H1 (cell line): Measurements from ENCODE around the gene CHST3. TPM values are rescaled to one million over a fixed set of nuclear protein-coding genes. Genes with fewer than 3 reads are reported as not detected.

Experiments used
- CTCF ChIA-PET: fragments of 300-600 bp; sonication (Branson Sonifier 250); formaldehyde crosslinking; loops from one replicate; lab custom pipeline; 2021; ENCODE audit not compliant: partially characterized antibody; lab: Charles Lee
- POLR2A ChIA-PET: fragments of 300-600 bp; sonication (Branson Sonifier 250); formaldehyde crosslinking; loops from one replicate; lab custom pipeline; 2021; ENCODE audit warnings: inconsistent platforms; ENCODE audit not compliant: partially characterized antibody; lab: Charles Lee
- DNase-seq, 2 experiments: peaks; one replicate each; pipeline versions ENCODE4 v3.0.0 to v3.0.0-alpha.2; 2010 to 2022; ENCODE audit warnings: low spot score in 2 of 2, low read depth in 1 of 2, mixed read lengths in 1 of 2
- FAIRE-seq: peaks from 2 replicates; lab custom pipeline; 2011; peaks lifted over from hg19 to GRCh38; lab: Jason Lieb, UNC
- H2AFZ ChIP-seq: 2 replicates; pipeline ENCODE4 v1.8.1; 2012; ENCODE audit warnings: low read length, inconsistent platforms
- H2AK5ac ChIP-seq: 2 replicates; pipeline ENCODE4 v1.6.1; 2013; ENCODE audit warnings: low read depth, low read length
- H2BK120ac ChIP-seq: replicated peaks from 2 replicates; pipeline ENCODE3; 2013; ENCODE audit warnings: low read depth, low read length, inconsistent platforms
- H2BK12ac ChIP-seq: 2 replicates; pipeline ENCODE4 v1.6.1; 2013; ENCODE audit warnings: low read depth, low read length
- H2BK15ac ChIP-seq: 2 replicates; pipeline ENCODE4 v1.6.1; 2013; ENCODE audit warnings: low read length
- H2BK20ac ChIP-seq: 2 replicates; pipeline ENCODE4 v1.6.1; 2013; ENCODE audit warnings: low read length
- H2BK5ac ChIP-seq: 2 replicates; pipeline ENCODE4 v1.6.1; 2013; ENCODE audit warnings: low read depth, low read length
- H3K14ac ChIP-seq: 2 replicates; pipeline ENCODE4 v1.6.1; 2013; ENCODE audit warnings: inconsistent platforms; ENCODE audit not compliant: insufficient read length
- H3K18ac ChIP-seq: 2 replicates; pipeline ENCODE4 v1.6.1; 2013; ENCODE audit warnings: low read length; ENCODE audit errors: extremely low read depth
- H3K23ac ChIP-seq: 2 replicates; pipeline ENCODE4 v1.6.1; 2013; ENCODE audit warnings: inconsistent platforms; ENCODE audit not compliant: insufficient read length
- H3K23me2 ChIP-seq: 2 replicates; pipeline ENCODE4 v1.6.1; 2013; ENCODE audit warnings: low read depth, low read length
- H3K27ac ChIP-seq: 2 replicates; pipeline ENCODE4 v1.6.1; 2011; ENCODE audit warnings: low read depth, low read length, inconsistent platforms
- H3K27me3 ChIP-seq, 4 experiments: replicated peaks in 1 of 4; 1 replicate in 1 of 4; 2 replicates in 3 of 4; pipeline versions ENCODE4 v1.6.1 to v1.8.1; 2011 to 2013; ENCODE audit warnings: low read length in 3 of 4, mild to moderate bottlenecking in 3 of 4, inconsistent platforms in 2 of 4, mixed read lengths in 2 of 4, moderate library complexity in 1 of 4; ENCODE audit not compliant: control insufficient read depth in 3 of 4, insufficient read depth in 3 of 4; ENCODE audit errors: extremely low read depth in 1 of 4
- H3K36me3 ChIP-seq, 4 experiments: 2 replicates each; pipeline versions ENCODE4 v1.6.1 to v1.8.1; 2011 to 2013; ENCODE audit warnings: mild to moderate bottlenecking in 4 of 4, low read length in 3 of 4, moderate library complexity in 2 of 4, control low read depth in 1 of 4, inconsistent platforms in 1 of 4; ENCODE audit not compliant: insufficient read depth in 4 of 4, control insufficient read depth in 2 of 4
- H3K4ac ChIP-seq: replicated peaks from 2 replicates; pipeline ENCODE3; 2013; ENCODE audit warnings: low read length, low read depth, mixed read lengths, inconsistent platforms; ENCODE audit not compliant: insufficient read length
- H3K4me1 ChIP-seq, 4 experiments: replicated peaks in 1 of 4; 1 replicate in 1 of 4; 2 replicates in 3 of 4; pipeline versions ENCODE4 v1.6.1 to v1.8.1; 2011 to 2013; ENCODE audit warnings: low read length in 3 of 4, inconsistent platforms in 2 of 4, mixed read lengths in 1 of 4; ENCODE audit not compliant: insufficient read depth in 4 of 4, control insufficient read depth in 3 of 4
- H3K4me2 ChIP-seq, 2 experiments: 2 replicates each; pipeline versions ENCODE4 v1.6.1 to v1.8.1; 2011 to 2013; ENCODE audit warnings: low read depth in 2 of 2, low read length in 2 of 2, control low read depth in 1 of 2, inconsistent platforms in 1 of 2, mild to moderate bottlenecking in 1 of 2; ENCODE audit not compliant: insufficient read depth in 1 of 2
- H3K4me3 ChIP-seq, 4 experiments: fragments of 200-600, 300-600 bp in 1 of 4; sonication (generic), shearing (Covaris generic), sonication (Bioruptor Twin) in 1 of 4; 2 replicates each; pipeline versions ENCODE4 v1.5.1 to v1.8.1; 2011 to 2016; ENCODE audit warnings: low read length in 4 of 4, low read depth in 3 of 4, control low read depth in 2 of 4, inconsistent platforms in 2 of 4, mild to moderate bottlenecking in 2 of 4, mixed read lengths in 1 of 4, moderate library complexity in 1 of 4; ENCODE audit not compliant: insufficient read depth in 2 of 4; ENCODE audit errors: extremely low read depth in 1 of 4
- H3K56ac ChIP-seq: replicated peaks from 2 replicates; pipeline ENCODE3; 2013; ENCODE audit warnings: low read depth, mild to moderate bottlenecking, mixed read lengths, low read length, inconsistent platforms; ENCODE audit not compliant: insufficient read length
- H3K79me1 ChIP-seq: 2 replicates; pipeline ENCODE4 v1.6.1; 2013; ENCODE audit warnings: low read depth, low read length, control low read depth
- H3K79me2 ChIP-seq, 2 experiments: 2 replicates each; pipeline versions ENCODE4 v1.6.1 to v1.8.1; 2012 to 2013; ENCODE audit warnings: low read length in 2 of 2, mild to moderate bottlenecking in 2 of 2, inconsistent platforms in 1 of 2; ENCODE audit not compliant: insufficient read depth in 2 of 2, control insufficient read depth in 1 of 2
- H3K9ac ChIP-seq, 4 experiments: replicated peaks in 1 of 4; 1 replicate in 1 of 4; 2 replicates in 3 of 4; pipeline versions ENCODE4 v1.6.1 to v1.8.1; 2011 to 2013; ENCODE audit warnings: low read depth in 3 of 4, low read length in 3 of 4, control low read depth in 2 of 4, mild to moderate bottlenecking in 2 of 4, moderate library complexity in 2 of 4, inconsistent platforms in 1 of 4; ENCODE audit errors: extremely low read depth in 1 of 4
- H3K9me3 ChIP-seq, 2 experiments: 2 replicates each; pipeline versions ENCODE4 v1.6.1 to v1.8.1; 2012 to 2013; ENCODE audit warnings: mild to moderate bottlenecking in 2 of 2, moderate library complexity in 2 of 2, control low read depth in 1 of 2, inconsistent platforms in 1 of 2, low read depth in 1 of 2, low read length in 1 of 2, mixed read lengths in 1 of 2; ENCODE audit not compliant: insufficient read depth in 2 of 2
- H4K20me1 ChIP-seq, 2 experiments: replicated peaks in 1 of 2; 2 replicates each; pipeline versions ENCODE3 to v1.8.1; 2011 to 2013; ENCODE audit warnings: inconsistent platforms in 2 of 2, low read length in 2 of 2, mild to moderate bottlenecking in 1 of 2; ENCODE audit not compliant: insufficient read depth in 2 of 2, control insufficient read depth in 1 of 2
- H4K5ac ChIP-seq: 2 replicates; pipeline ENCODE4 v1.6.1; 2013; ENCODE audit warnings: low read length, low read depth, mixed read lengths, inconsistent platforms; ENCODE audit not compliant: insufficient read length
- H4K8ac ChIP-seq: 2 replicates; pipeline ENCODE4 v1.8.0; 2013; ENCODE audit warnings: mild to moderate bottlenecking, moderate library complexity, low read length, inconsistent platforms; ENCODE audit not compliant: insufficient read depth; ENCODE audit errors: extremely low read depth
- H4K91ac ChIP-seq: replicated peaks from 2 replicates; pipeline ENCODE3; 2013; ENCODE audit warnings: low read length, mixed read lengths, inconsistent platforms; ENCODE audit not compliant: insufficient read length
- WGBS, 2 experiments: shearing (Covaris generic) in 1 of 2; methylation state at CpG; one replicate each; pipeline versions ENCODE4 v1.1.6 to v1.1.7; 2013 to 2015; ENCODE audit warnings: low lambda C conversion rate in 2 of 2, mixed read lengths in 2 of 2, inconsistent platforms in 1 of 2, low coverage in 1 of 2, missing lambda C conversion rate in 1 of 2; ENCODE audit not compliant: insufficient replicate concordance in 2 of 2, insufficient coverage in 1 of 2, insufficient read length in 1 of 2; ENCODE audit errors: extremely low coverage in 1 of 2, missing lambda C conversion rate in 1 of 2; 5-methylcytosine and 5-hydroxymethylcytosine counted together
- polyA plus RNA-seq, 7 experiments: library from polyadenylated mRNA; depleted of rRNA in 3 of 7; stranded (reverse) in 5 of 7; unstranded in 2 of 7; fragments of >200 nt in 5 of 7; fragments of 200-250 nt in 2 of 7; gene quantifications; 1 replicate in 5 of 7; 2 replicates in 1 of 7; 4 replicates in 1 of 7; pipeline versions ENCODE4 v1.2.1 to v1.2.3, GENCODE V29; 2011 to 2013; ENCODE audit warnings: missing spikeins in 2 of 7, mixed read lengths in 2 of 7
- total RNA-seq: library from RNA; stranded (reverse); fragmentation: NEBNext Ultra II Directional; extraction: Animal tissue kit (Norgen Biotek cat#: 25700); gene quantifications from 2 replicates; pipeline ENCODE4 v1.2.1, GENCODE V29; 2021
- TF ChIP-seq, protein P1 (sequence below), 3 experiments: IDR thresholded peaks; 1 replicate in 2 of 3; 2 replicates in 1 of 3; pipeline versions ENCODE4 v1.5.1 to v1.6.1; 2011; ENCODE audit warnings: low read length in 3 of 3, mild to moderate bottlenecking in 3 of 3, inconsistent platforms in 2 of 3, low read depth in 1 of 3, moderate library complexity in 1 of 3; ENCODE audit not compliant: insufficient read depth in 1 of 3; ENCODE audit errors: control extremely low read depth in 1 of 3

CHST3 gene
- total and polyA plus RNA-seq, 2 of the 8 experiments (the other 6 are each of a cell fraction or from before 2014, with no cell fraction given): 2.0 to 5.8 TPM

DNA sequence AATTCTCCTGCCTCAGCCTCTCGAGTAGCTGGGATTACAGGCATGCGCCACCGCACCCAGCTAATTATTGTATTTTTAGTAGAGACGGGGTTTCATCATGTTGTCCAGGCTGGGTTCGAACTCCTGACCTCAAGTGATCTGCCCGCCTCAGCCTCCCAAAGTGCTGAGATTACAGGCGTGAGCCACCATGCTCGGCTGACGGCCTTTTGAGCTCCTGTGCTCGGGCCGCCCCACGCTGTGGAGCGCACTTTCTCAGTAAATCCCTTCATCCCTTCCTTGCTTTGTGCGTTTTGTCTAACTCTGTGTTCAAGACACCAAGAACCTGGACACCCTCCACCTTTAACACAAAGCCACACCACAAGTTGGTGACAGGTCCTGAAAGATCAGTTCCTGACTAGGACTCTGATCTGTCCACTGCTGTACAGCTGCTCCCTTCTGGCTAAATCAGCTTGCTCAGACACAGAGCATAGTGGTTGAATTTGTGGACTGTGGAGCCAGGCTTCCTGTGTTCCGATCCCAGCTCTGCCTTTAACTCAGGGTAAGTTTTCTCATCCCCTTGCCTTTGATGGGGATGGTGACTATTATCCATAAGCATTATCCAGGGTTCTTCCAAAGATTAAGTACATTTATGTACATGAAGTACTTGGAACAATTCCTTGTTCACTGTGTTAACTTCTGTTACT, 20.1 kb downstream of the CHST3 start:
- H3K79me2 ChIP-seq: no peaks in the 10 kb centered on the region
- no peak for FAIRE-seq
- CTCF ChIA-PET: interaction anchor here (0.8 to 3.5 kb wide), 13 partner anchors 8 to 974 kb away, joined by 3 to 24 read pairs (median 5); no protein-coding TSS in a partner anchor

More for the DNA sequence above, 20.1 kb downstream of the CHST3 start:
- Histone ChIP-seq H4K20me1 (no peaks in the 10 kb centered on the region), H3K4ac (no peak overlapping the region), H2AK5ac (no peak overlapping the region), H3K4me2 (no peak overlapping the region), H3K23me2 (no peaks in the 10 kb centered on the region), H2BK5ac (no peak overlapping the region), H2BK20ac (no peak overlapping the region), H3K9me3 (no peaks in the 10 kb centered on the region), H2BK15ac (no peak overlapping the region), H3K14ac (no peak overlapping the region), H3K79me1 (no peaks in the 10 kb centered on the region; the same call in 1 of the 2 replicates), H2AFZ (no peak overlapping the region), H3K27ac (no peak overlapping the region), H3K9ac (no peak overlapping the region), H3K18ac (no peak overlapping the region), H3K4me1 (peaks cover 0 to 5% (median 2%) of the 10 kb centered on the region in 4 experiments; a peak in 2 of 7 replicates), H4K91ac (no peak overlapping the region), H3K4me3 (no peak overlapping the region), H4K8ac (no peak overlapping the region), H3K56ac (no peak overlapping the region), H2BK12ac (no peak overlapping the region; the same call in 1 of the 2 replicates), H3K36me3 (no peaks in the 10 kb centered on the region), H2BK120ac (no peak overlapping the region), H4K5ac (no peak overlapping the region), H3K23ac (no peak overlapping the region), H3K27me3 (no peaks in the 10 kb centered on the region)
- POLR2A ChIA-PET: no interaction called here
- WGBS, 2 experiments: 92% methylated on average over 15 of the region's 15 CpGs; no CpG with 5 or more reads in 1 of the 2 experiments
- TF ChIP-seq, protein P1, sequence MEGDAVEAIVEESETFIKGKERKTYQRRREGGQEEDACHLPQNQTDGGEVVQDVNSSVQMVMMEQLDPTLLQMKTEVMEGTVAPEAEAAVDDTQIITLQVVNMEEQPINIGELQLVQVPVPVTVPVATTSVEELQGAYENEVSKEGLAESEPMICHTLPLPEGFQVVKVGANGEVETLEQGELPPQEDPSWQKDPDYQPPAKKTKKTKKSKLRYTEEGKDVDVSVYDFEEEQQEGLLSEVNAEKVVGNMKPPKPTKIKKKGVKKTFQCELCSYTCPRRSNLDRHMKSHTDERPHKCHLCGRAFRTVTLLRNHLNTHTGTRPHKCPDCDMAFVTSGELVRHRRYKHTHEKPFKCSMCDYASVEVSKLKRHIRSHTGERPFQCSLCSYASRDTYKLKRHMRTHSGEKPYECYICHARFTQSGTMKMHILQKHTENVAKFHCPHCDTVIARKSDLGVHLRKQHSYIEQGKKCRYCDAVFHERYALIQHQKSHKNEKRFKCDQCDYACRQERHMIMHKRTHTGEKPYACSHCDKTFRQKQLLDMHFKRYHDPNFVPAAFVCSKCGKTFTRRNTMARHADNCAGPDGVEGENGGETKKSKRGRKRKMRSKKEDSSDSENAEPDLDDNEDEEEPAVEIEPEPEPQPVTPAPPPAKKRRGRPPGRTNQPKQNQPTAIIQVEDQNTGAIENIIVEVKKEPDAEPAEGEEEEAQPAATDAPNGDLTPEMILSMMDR (IDR thresholded peaks at IDR 0.05; ENCODE audit: control extremely low read depth in 1 of 3, insufficient read depth in 1 of 3, low read depth in 1 of 3, low read length in 3 of 3): no peak
- DNase-seq: no peak
